ENCODE results near the gene GALR2. TPM values are rescaled to one million over a fixed set of nuclear protein-coding genes. Genes with fewer than 3 reads are reported as not detected.
A peak's percentile ranks its signal among the peaks of the same experiment; 100 is the strongest.

GALR2 gene
- total RNA-seq, 2 experiments from 2014 or later: 0.63 TPM; not detected in 1

GRCh38 chr17:76081295-76082210 lies 7.0 kb downstream of the GALR2 start:
- intact Hi-C loops (cut with micrococcal nuclease; ENCODE audit: unreplicated experiment): no loop called here
- ChIA-PET POLR2A (no interaction called here), CTCF (ENCODE audit: unreplicated experiment) (no interaction called here)
- H3K4me2 ChIP-seq (ENCODE audit: low read length): no peak overlapping the region
- H3K9me3 ChIP-seq (ENCODE audit: low read length): no peaks in the 10 kb centered on the region
- H3K9me2 ChIP-seq (ENCODE audit: insufficient read depth, low read length): no peaks in the 10 kb centered on the region
- no peak for DNase-seq (ENCODE audit: low spot score)
- no peak overlapping the region for H2AFZ ChIP-seq (ENCODE audit: low read length)
- peaks cover 8% of the 10 kb centered on the region for H3K4me1 ChIP-seq (ENCODE audit: insufficient read depth, low read length, poor library complexity, severe bottlenecking)
- H4K20me1 ChIP-seq (ENCODE audit: insufficient read depth, low read length): no peaks in the 10 kb centered on the region
- BruUV-seq (replicated peaks): no TSS peak
- H3K27ac ChIP-seq (ENCODE audit: low read depth, low read length, poor library complexity, severe bottlenecking): no peak overlapping the region
- TF ChIP-seq EZH2phosphoT487 (IDR thresholded peaks at IDR 0.05; ENCODE audit: borderline replicate concordance, low read depth, low read length) (no peak), CTCF (conservative IDR thresholded peaks at IDR 0.05; ENCODE audit: low read length) (no peak)
- no peak overlapping the region for H3K4me3 ChIP-seq (ENCODE audit: low read depth, low read length, poor library complexity, severe bottlenecking)
- H3K79me2 ChIP-seq (ENCODE audit: insufficient read depth, low read depth, low read length): no peaks in the 10 kb centered on the region
- H3K36me3 ChIP-seq (ENCODE audit: insufficient read depth, low read length): peaks cover 38% of the 10 kb centered on the region

DNA sequence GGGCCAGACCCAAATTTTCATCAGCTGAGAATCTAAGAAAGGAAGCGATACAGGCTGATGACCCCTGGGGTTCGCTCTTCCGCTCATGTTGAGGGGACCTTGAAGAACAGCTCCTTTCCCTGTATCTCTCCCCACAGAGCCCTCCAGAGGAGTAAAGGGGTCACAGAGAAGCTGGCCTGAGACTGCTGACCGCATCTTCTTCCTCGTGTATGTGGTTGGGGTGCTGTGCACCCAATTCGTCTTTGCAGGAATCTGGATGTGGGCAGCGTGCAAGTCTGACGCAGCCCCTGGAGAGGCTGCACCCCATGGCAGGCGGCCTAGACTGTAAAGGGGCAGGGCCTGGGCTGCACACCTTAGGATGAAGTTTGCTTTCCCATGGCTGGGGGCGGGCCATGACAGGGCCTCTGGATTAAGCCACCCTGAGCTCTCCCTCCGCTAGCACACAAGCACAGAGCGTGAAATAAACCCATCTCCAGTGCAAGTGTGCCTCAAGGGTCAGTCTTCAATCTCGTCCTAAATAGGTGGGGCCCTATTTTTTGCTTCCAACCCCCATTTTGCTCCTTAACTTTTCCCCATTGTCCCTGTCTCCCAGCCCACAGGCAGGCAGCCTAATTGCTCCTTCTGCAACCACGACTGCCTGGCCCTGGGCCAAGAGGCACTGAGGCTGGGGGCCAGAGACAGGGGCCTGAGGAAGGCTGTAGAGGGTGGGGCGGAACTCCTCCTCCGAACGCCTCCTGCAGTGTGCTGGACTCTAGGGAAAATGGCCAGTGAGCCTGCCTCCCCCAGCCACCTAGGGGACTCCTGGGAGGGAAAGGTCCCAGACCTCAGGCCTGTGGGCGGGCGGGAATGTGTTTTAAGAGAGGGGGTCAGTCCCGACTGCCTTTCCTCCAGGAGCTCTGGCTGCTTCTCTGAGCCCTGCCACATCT lies 8.0 kb downstream of the GALR2 start:
- H3K9me3 ChIP-seq (ENCODE audit: low read length): no peaks in the 10 kb centered on the region
- TF ChIP-seq EZH2phosphoT487 (IDR thresholded peaks at IDR 0.05; ENCODE audit: borderline replicate concordance, low read depth, low read length) (no peak), CTCF (conservative IDR thresholded peaks at IDR 0.05; ENCODE audit: low read length) (no peak)
- peaks cover 6% of the 10 kb centered on the region for H3K4me1 ChIP-seq (ENCODE audit: insufficient read depth, low read length, poor library complexity, severe bottlenecking)
- DNase-seq (ENCODE audit: low spot score): no peak
- no peaks in the 10 kb centered on the region for H3K9me2 ChIP-seq (ENCODE audit: insufficient read depth, low read length)
- no peak overlapping the region for H3K27ac ChIP-seq (ENCODE audit: low read depth, low read length, poor library complexity, severe bottlenecking)
- no peak overlapping the region for H3K4me2 ChIP-seq (ENCODE audit: low read length)
- H3K79me2 ChIP-seq (ENCODE audit: insufficient read depth, low read depth, low read length): no peaks in the 10 kb centered on the region
- H2AFZ ChIP-seq (ENCODE audit: low read length): no peak overlapping the region
- POLR2A ChIA-PET: no interaction called here
- BruUV-seq (replicated peaks): TSS peak; percentile 48
- H3K4me3 ChIP-seq (ENCODE audit: low read depth, low read length, poor library complexity, severe bottlenecking): no peak overlapping the region
- no peaks in the 10 kb centered on the region for H4K20me1 ChIP-seq (ENCODE audit: insufficient read depth, low read length)
- CTCF ChIA-PET (ENCODE audit: unreplicated experiment): no interaction called here
- peaks cover 41% of the 10 kb centered on the region for H3K36me3 ChIP-seq (ENCODE audit: insufficient read depth, low read length)
- intact Hi-C loops (cut with micrococcal nuclease; ENCODE audit: unreplicated experiment): no loop called here
